ENCODE measurements around the gene STIP1. TPM values are rescaled to one million over a fixed set of nuclear protein-coding genes. Genes with fewer than 3 reads are reported as not detected.
A peak's percentile ranks its signal among the peaks of the same experiment; 100 is the strongest.

Gene STIP1
- total RNA-seq, 1 donor from 2014 or later: 252 TPM

GRCh38 chr11:64151337-64151736, 34.6 kb upstream of the STIP1 start:
- Histone ChIP-seq H2AFZ (replicated peaks) (no peak overlapping the region), H3K36me3 (no peaks in the 10 kb centered on the region), H3K4me3 (no peak overlapping the region), H3K27me3 (no peaks in the 10 kb centered on the region), H3K4me2 (no peak overlapping the region), H3K9me3 (ENCODE audit: low read depth) (no peaks in the 10 kb centered on the region), H3K27ac (no peak overlapping the region), H3K79me2 (ENCODE audit: low read depth) (no peaks in the 10 kb centered on the region), H3K9ac (no peak overlapping the region), H4K20me1 (ENCODE audit: low read depth) (peaks cover 16% of the 10 kb centered on the region), H3F3A (ENCODE audit: low read depth) (no peaks in the 10 kb centered on the region), H3K4me1 (peaks cover 8% of the 10 kb centered on the region)
- TF ChIP-seq EZH2phosphoT487 (IDR thresholded peaks at IDR 0.05) (no peak), EZH2 (IDR thresholded peaks at IDR 0.05) (no peak), CTCF (IDR thresholded peaks at IDR 0.05) (no peak)
- no peaks in the 10 kb centered on the region for H3K9me3 Mint-ChIP-seq
- peaks cover 31% of the 10 kb centered on the region for H3K4me1 Mint-ChIP-seq
- peaks cover 22% of the 10 kb centered on the region for H3K27me3 Mint-ChIP-seq (ENCODE audit: insufficient read depth, low read depth)
- H3K4me3 Mint-ChIP-seq: no peak overlapping the region
- DNase-seq (ENCODE audit: low spot score): no peak
- no peak overlapping the region for H3K27ac Mint-ChIP-seq
- no peaks in the 10 kb centered on the region for H3K36me3 Mint-ChIP-seq

- Histone ChIP-seq H3K4me1 (peaks cover 5% of the 10 kb centered on the region), H3K9ac (no peak overlapping the region), H3K4me2 (no peak overlapping the region), H3K27me3 (no peaks in the 10 kb centered on the region), H3K36me3 (no peaks in the 10 kb centered on the region), H3K4me3 (no peak overlapping the region), H2AFZ (replicated peaks) (no peak overlapping the region), H3K27ac (no peak overlapping the region), H3F3A (ENCODE audit: low read depth) (no peaks in the 10 kb centered on the region), H3K79me2 (ENCODE audit: low read depth) (no peaks in the 10 kb centered on the region), H4K20me1 (ENCODE audit: low read depth) (peaks cover 16% of the 10 kb centered on the region), H3K9me3 (ENCODE audit: low read depth) (no peaks in the 10 kb centered on the region)
- peaks cover 24% of the 10 kb centered on the region for H3K27me3 Mint-ChIP-seq (ENCODE audit: insufficient read depth, low read depth)
- no peak for TF ChIP-seq EZH2 (IDR thresholded peaks at IDR 0.05)
- TF ChIP-seq CTCF (IDR thresholded peaks at IDR 0.05): peak; percentile 100
- no peak overlapping the region for H3K4me3 Mint-ChIP-seq
- H3K4me1 Mint-ChIP-seq: peaks cover 28% of the 10 kb centered on the region
- peak; percentile 76 for DNase-seq (ENCODE audit: low spot score)
- no peaks in the 10 kb centered on the region for H3K36me3 Mint-ChIP-seq
- no peak overlapping the region for H3K27ac Mint-ChIP-seq
- H3K9me3 Mint-ChIP-seq: no peaks in the 10 kb centered on the region
Observed at GRCh38 chr11:64152841-64153691, 32.9 kb upstream of the STIP1 start.

- Mint-ChIP-seq H3K9me3 (no peaks in the 10 kb centered on the region), H3K4me1 (peaks cover 23% of the 10 kb centered on the region), H3K36me3 (no peaks in the 10 kb centered on the region), H3K27ac (no peak overlapping the region), H3K4me3 (peak overlapping the region; percentile 8), H3K27me3 (ENCODE audit: insufficient read depth, low read depth) (peaks cover 22% of the 10 kb centered on the region)
- no peaks in the 10 kb centered on the region for H3K79me2 ChIP-seq (ENCODE audit: low read depth)
- H3K27me3 ChIP-seq: no peaks in the 10 kb centered on the region
- H3K4me3 ChIP-seq: no peak overlapping the region
- no peaks in the 10 kb centered on the region for H3K36me3 ChIP-seq
- H3F3A ChIP-seq (ENCODE audit: low read depth): no peaks in the 10 kb centered on the region
- no peak overlapping the region for H2AFZ ChIP-seq (replicated peaks)
- H3K4me1 ChIP-seq: no peaks in the 10 kb centered on the region
- no peak for DNase-seq (ENCODE audit: low spot score)
- H3K9me3 ChIP-seq (ENCODE audit: low read depth): no peaks in the 10 kb centered on the region
- H3K4me2 ChIP-seq: no peak overlapping the region
- TF ChIP-seq CTCF (IDR thresholded peaks at IDR 0.05) (no peak), EZH2 (IDR thresholded peaks at IDR 0.05) (no peak), EZH2phosphoT487 (IDR thresholded peaks at IDR 0.05) (no peak)
- peaks cover 16% of the 10 kb centered on the region for H4K20me1 ChIP-seq (ENCODE audit: low read depth)
- no peak overlapping the region for H3K9ac ChIP-seq
- H3K27ac ChIP-seq: no peak overlapping the region
Observed at GRCh38 chr11:64153812-64154211, 32.2 kb upstream of the STIP1 start.
